HCT116 (cell line): ENCODE data around the gene RAB31. TPM values are rescaled to one million over a fixed set of nuclear protein-coding genes. Genes with fewer than 3 reads are reported as not detected.

ENCODE experiments used
- ATAC-seq: fragments of 200-7000 bp; cut with Tn5 transposase; 2 replicates; pipeline ENCODE4 v1.9.1; 2020; ENCODE audit warnings: mild to moderate bottlenecking, moderate library complexity
- BruUV-seq: library from RNA; stranded (reverse); fragments of 400-500 nt; replicated peaks from 2 replicates; lab custom pipeline; 2021; lab: Mats Ljungman, UMichigan
- CTCF ChIA-PET: fragments of 300-600 bp; sonication (Branson Sonifier 250); formaldehyde crosslinking; loops from one replicate; lab custom pipeline; 2021; ENCODE audit warnings: antibody characterized with exemption; lab: Charles Lee
- POLR2A ChIA-PET: fragments of 300-600, 350-600 bp; sonication (Branson Sonifier 250); formaldehyde crosslinking; loops from one replicate; lab custom pipeline; 2021; ENCODE audit warnings: antibody characterized with exemption; lab: Charles Lee
- RAD21 ChIA-PET, 2 experiments: fragments of 300-600 bp; sonication (Branson Sonifier 250); formaldehyde crosslinking; loops; one replicate each; lab custom pipeline; 2023; ENCODE audit warnings: low total read pairs in 2 of 2; ENCODE audit not compliant: uncharacterized antibody in 2 of 2, unreplicated experiment in 2 of 2, low non-redundant PET in 1 of 2; lab: Charles Lee
- DNase-seq: peaks from one replicate; pipeline ENCODE4 v3.0.0-alpha.2; 2010; ENCODE audit warnings: low read depth, low spot score
- H2AFZ ChIP-seq: fragments of 200-600 bp; shearing (Covaris generic), sonication (generic); 2 replicates; pipeline ENCODE4 v1.6.1; 2017; ENCODE audit warnings: low read depth, mixed run types, mixed read lengths, antibody characterized with exemption, low read length; ENCODE audit not compliant: poor library complexity, severe bottlenecking
- H3K27ac ChIP-seq: 2 replicates; pipeline ENCODE4 v1.5.1; 2012; ENCODE audit warnings: low read depth, low read length
- H3K27me3 ChIP-seq: fragments of 200-600 bp; sonication (generic); 2 replicates; pipeline ENCODE4 v1.6.1; 2016; ENCODE audit warnings: mixed run types, low read length, mixed read lengths; ENCODE audit not compliant: insufficient read depth
- H3K36me3 ChIP-seq, 2 experiments: fragments of 200-500 bp in 1 of 2; fragments of 200-600 bp in 1 of 2; sonication (Bioruptor generic) in 1 of 2; sonication (generic) in 1 of 2; 2 replicates each; pipeline versions ENCODE4 v1.5.1 to v1.6.1; 2014 to 2016; ENCODE audit warnings: low read length in 2 of 2, inconsistent platforms in 1 of 2, mixed read lengths in 1 of 2, mixed run types in 1 of 2; ENCODE audit not compliant: insufficient read depth in 2 of 2, control insufficient read depth in 1 of 2
- H3K4me1 ChIP-seq, 2 experiments: fragments of 200-600 bp in 1 of 2; sonication (generic) in 1 of 2; 2 replicates each; pipeline versions ENCODE4 v1.5.1 to v1.6.1; 2012 to 2017; ENCODE audit warnings: low read length in 2 of 2, inconsistent platforms in 1 of 2, mild to moderate bottlenecking in 1 of 2, mixed read lengths in 1 of 2, mixed run types in 1 of 2, moderate library complexity in 1 of 2; ENCODE audit not compliant: insufficient read depth in 2 of 2, control insufficient read depth in 1 of 2
- H3K4me2 ChIP-seq: fragments of 200-600 bp; sonication (generic); 2 replicates; pipeline ENCODE4 v1.6.1; 2017; ENCODE audit warnings: mixed run types, low read length, mixed read lengths
- H3K4me3 ChIP-seq, 2 experiments: fragments of 200-600 bp in 1 of 2; sonication (generic) in 1 of 2; replicated peaks in 1 of 2; 2 replicates each; pipeline ENCODE4 v1.5.1; 2011 to 2016; ENCODE audit warnings: low read length in 2 of 2, control low read depth in 1 of 2, low read depth in 1 of 2, mild to moderate bottlenecking in 1 of 2, mixed read lengths in 1 of 2, mixed run types in 1 of 2
- H3K79me2 ChIP-seq: fragments of 200-600 bp; sonication (generic); 2 replicates; pipeline ENCODE4 v1.6.1; 2017; ENCODE audit warnings: mild to moderate bottlenecking, mixed run types, low read length, moderate library complexity, mixed read lengths; ENCODE audit not compliant: insufficient read depth
- H3K9ac ChIP-seq: fragments of 200-600 bp; sonication (generic); 2 replicates; pipeline ENCODE4 v1.6.1; 2016; ENCODE audit warnings: low read length, mixed read lengths
- H3K9me2 ChIP-seq: fragments of 200-600 bp; sonication (generic), shearing (Covaris generic); 2 replicates; pipeline ENCODE4 v1.6.1; 2017; ENCODE audit warnings: mixed run types, mild to moderate bottlenecking, moderate library complexity; ENCODE audit not compliant: insufficient read depth
- H3K9me3 ChIP-seq, 2 experiments: fragments of 200-500 bp in 1 of 2; fragments of 200-600 bp in 1 of 2; sonication (Bioruptor generic) in 1 of 2; sonication (generic) in 1 of 2; 2 replicates each; pipeline ENCODE4 v1.6.1; 2014 to 2017; ENCODE audit warnings: low read length in 2 of 2, mixed read lengths in 2 of 2, inconsistent platforms in 1 of 2, low read depth in 1 of 2, mild to moderate bottlenecking in 1 of 2, mixed run types in 1 of 2, moderate library complexity in 1 of 2; ENCODE audit not compliant: control insufficient read depth in 1 of 2, insufficient read depth in 1 of 2
- H4K20me1 ChIP-seq: fragments of 200-600 bp; sonication (generic), shearing (Covaris generic); 2 replicates; pipeline ENCODE4 v1.6.1; 2017; ENCODE audit warnings: mixed run types, mild to moderate bottlenecking, moderate library complexity; ENCODE audit not compliant: insufficient read depth
- CEBPB ChIP-seq: IDR thresholded peaks from 2 replicates; pipeline ENCODE4 v1.6.1; 2012; ENCODE audit warnings: low read depth
- ELF1 ChIP-seq: IDR thresholded peaks from 2 replicates; pipeline ENCODE4 v1.6.1; 2012; ENCODE audit warnings: low read depth, borderline replicate concordance
- EZH2phosphoT487 ChIP-seq: fragments of 200-600 bp; IDR thresholded peaks from 2 replicates; pipeline ENCODE4 v1.6.1; 2018; ENCODE audit warnings: antibody characterized with exemption, borderline replicate concordance
- FOSL1 ChIP-seq: IDR thresholded peaks from 2 replicates; pipeline ENCODE4 v1.6.1; 2012; ENCODE audit warnings: low read depth
- POLR2A ChIP-seq: IDR thresholded peaks from 2 replicates; pipeline ENCODE4 v1.7.0; 2011; ENCODE audit warnings: borderline replicate concordance; ENCODE audit not compliant: insufficient read depth, insufficient read length; ENCODE audit errors: extremely low read depth
- POLR2AphosphoS5 ChIP-seq: IDR thresholded peaks from 2 replicates; pipeline ENCODE4 v1.6.1; 2011; ENCODE audit warnings: mild to moderate bottlenecking, low read depth, low read length, moderate library complexity
- TCF7L2 ChIP-seq: IDR thresholded peaks from 2 replicates; pipeline ENCODE4 v1.7.0; 2011; ENCODE audit warnings: borderline replicate concordance, inconsistent platforms; ENCODE audit not compliant: insufficient read depth, insufficient read length; ENCODE audit errors: extremely low read depth
- ZFX ChIP-seq: fragments of 450-650 bp; IDR thresholded peaks from 2 replicates; pipeline ENCODE4 v1.6.1; 2017
- intact Hi-C: fragments of 100-400 bp; cut with micrococcal nuclease; formaldehyde crosslinking; loops from 2 replicates; pipeline ENCODE4 v1.10.0; 2022
- total RNA-seq: library from RNA; stranded (reverse); gene quantifications from one replicate; pipeline ENCODE4 v1.2.1, GENCODE V29; 2021; ENCODE audit not compliant: unreplicated experiment
- TF ChIP-seq, protein P1 (sequence below), 3 experiments: fragments of 200-600 bp in 1 of 3; sonication (generic) in 1 of 3; IDR thresholded peaks in 2 of 3; conservative IDR thresholded peaks in 1 of 3; 2 replicates each; pipeline ENCODE4 v1.5.1; 2012 to 2017; ENCODE audit warnings: low read depth in 2 of 3, low read length in 2 of 3, antibody characterized with exemption in 1 of 3, borderline replicate concordance in 1 of 3, control low read depth in 1 of 3, mild to moderate bottlenecking in 1 of 3, mixed read lengths in 1 of 3, mixed run types in 1 of 3, moderate library complexity in 1 of 3; ENCODE audit not compliant: insufficient read depth in 1 of 3
- TF ChIP-seq, protein P2 (sequence below): IDR thresholded peaks from 2 replicates; pipeline ENCODE4 v1.6.1; 2012
- TF ChIP-seq, protein P3 (sequence below): IDR thresholded peaks from 2 replicates; pipeline ENCODE4 v1.6.1; 2012; ENCODE audit warnings: low read depth

The RAB31 gene
- total RNA-seq, 1 experiment from 2014 or later, result 46.9 TPM

DNA sequence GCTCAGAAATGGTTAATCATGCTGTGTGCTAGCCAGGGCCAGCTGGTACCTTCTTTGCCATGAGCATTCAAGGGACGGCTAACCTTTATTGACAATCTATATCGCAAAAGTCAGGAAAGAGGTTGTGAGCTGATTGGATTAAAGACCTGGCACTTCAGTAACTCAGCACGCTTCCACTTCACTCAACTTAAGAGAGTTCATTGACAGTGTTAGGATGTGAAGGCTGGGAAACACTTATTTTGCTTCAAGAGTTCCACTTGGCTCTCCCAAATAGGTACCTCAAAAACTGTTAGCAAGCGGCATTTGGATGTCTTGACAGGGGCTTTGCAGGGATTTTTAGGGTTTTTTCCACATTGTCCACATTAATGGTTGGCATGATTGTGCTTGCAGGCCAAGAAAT lies 152.6 kb downstream of the RAB31 start:
- ChIA-PET CTCF (no interaction called here), POLR2A (interaction anchor here (1.2 kb wide), 1 partner anchor 9 kb away, joined by 3 read pairs; no protein-coding TSS in a partner anchor)
- DNase-seq (no peak), ATAC-seq (no peak)
- H3K4me3 ChIP-seq, result no peak overlapping the region
- no TSS peak for BruUV-seq
- no peak overlapping the region for H2AFZ ChIP-seq
- H3K9ac ChIP-seq, result no peak overlapping the region
- H3K9me2 ChIP-seq, result no peaks in the 10 kb centered on the region; the same call in 1 of the 2 replicates
- peaks cover 0 to 1% of the 10 kb centered on the region in 2 experiments; a peak in 2 of 4 replicates for H3K9me3 ChIP-seq
- H3K79me2 ChIP-seq, result no peaks in the 10 kb centered on the region
- intact Hi-C loops, result no loop called here
- H4K20me1 ChIP-seq, result no peaks in the 10 kb centered on the region
- TF ChIP-seq, protein P1, sequence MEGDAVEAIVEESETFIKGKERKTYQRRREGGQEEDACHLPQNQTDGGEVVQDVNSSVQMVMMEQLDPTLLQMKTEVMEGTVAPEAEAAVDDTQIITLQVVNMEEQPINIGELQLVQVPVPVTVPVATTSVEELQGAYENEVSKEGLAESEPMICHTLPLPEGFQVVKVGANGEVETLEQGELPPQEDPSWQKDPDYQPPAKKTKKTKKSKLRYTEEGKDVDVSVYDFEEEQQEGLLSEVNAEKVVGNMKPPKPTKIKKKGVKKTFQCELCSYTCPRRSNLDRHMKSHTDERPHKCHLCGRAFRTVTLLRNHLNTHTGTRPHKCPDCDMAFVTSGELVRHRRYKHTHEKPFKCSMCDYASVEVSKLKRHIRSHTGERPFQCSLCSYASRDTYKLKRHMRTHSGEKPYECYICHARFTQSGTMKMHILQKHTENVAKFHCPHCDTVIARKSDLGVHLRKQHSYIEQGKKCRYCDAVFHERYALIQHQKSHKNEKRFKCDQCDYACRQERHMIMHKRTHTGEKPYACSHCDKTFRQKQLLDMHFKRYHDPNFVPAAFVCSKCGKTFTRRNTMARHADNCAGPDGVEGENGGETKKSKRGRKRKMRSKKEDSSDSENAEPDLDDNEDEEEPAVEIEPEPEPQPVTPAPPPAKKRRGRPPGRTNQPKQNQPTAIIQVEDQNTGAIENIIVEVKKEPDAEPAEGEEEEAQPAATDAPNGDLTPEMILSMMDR (IDR thresholded peaks at IDR 0.05 in 2 of 3, conservative IDR thresholded peaks at IDR 0.05 in 1 of 3; ENCODE audit: borderline replicate concordance in 1 of 3, insufficient read depth in 1 of 3, low read depth in 2 of 3, low read length in 2 of 3), result no peak
- no peak for TF ChIP-seq ZFX
- TF ChIP-seq, protein P2, sequence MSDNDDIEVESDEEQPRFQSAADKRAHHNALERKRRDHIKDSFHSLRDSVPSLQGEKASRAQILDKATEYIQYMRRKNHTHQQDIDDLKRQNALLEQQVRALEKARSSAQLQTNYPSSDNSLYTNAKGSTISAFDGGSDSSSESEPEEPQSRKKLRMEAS, result no peak
- no peak for TF ChIP-seq POLR2A
- TF ChIP-seq POLR2AphosphoS5, result no peak
- no peak for TF ChIP-seq EZH2phosphoT487
- TF ChIP-seq FOSL1, result no peak
- TF ChIP-seq TCF7L2, result no peak
- TF ChIP-seq CEBPB, result no peak
- TF ChIP-seq, protein P3, sequence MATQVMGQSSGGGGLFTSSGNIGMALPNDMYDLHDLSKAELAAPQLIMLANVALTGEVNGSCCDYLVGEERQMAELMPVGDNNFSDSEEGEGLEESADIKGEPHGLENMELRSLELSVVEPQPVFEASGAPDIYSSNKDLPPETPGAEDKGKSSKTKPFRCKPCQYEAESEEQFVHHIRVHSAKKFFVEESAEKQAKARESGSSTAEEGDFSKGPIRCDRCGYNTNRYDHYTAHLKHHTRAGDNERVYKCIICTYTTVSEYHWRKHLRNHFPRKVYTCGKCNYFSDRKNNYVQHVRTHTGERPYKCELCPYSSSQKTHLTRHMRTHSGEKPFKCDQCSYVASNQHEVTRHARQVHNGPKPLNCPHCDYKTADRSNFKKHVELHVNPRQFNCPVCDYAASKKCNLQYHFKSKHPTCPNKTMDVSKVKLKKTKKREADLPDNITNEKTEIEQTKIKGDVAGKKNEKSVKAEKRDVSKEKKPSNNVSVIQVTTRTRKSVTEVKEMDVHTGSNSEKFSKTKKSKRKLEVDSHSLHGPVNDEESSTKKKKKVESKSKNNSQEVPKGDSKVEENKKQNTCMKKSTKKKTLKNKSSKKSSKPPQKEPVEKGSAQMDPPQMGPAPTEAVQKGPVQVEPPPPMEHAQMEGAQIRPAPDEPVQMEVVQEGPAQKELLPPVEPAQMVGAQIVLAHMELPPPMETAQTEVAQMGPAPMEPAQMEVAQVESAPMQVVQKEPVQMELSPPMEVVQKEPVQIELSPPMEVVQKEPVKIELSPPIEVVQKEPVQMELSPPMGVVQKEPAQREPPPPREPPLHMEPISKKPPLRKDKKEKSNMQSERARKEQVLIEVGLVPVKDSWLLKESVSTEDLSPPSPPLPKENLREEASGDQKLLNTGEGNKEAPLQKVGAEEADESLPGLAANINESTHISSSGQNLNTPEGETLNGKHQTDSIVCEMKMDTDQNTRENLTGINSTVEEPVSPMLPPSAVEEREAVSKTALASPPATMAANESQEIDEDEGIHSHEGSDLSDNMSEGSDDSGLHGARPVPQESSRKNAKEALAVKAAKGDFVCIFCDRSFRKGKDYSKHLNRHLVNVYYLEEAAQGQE, result no peak
- TF ChIP-seq ELF1, result no peak
- TF ChIP-seq, all 23 proteins: peak for 0
- peaks cover 6 to 11% of the 10 kb centered on the region in 2 experiments; a peak in 3 of 4 replicates for H3K4me1 ChIP-seq
- RAD21 ChIA-PET, result no interaction called here
- no peak overlapping the region for H3K27ac ChIP-seq
- H3K4me2 ChIP-seq, result no peak overlapping the region
- no peaks in the 10 kb centered on the region for H3K36me3 ChIP-seq
- no peaks in the 10 kb centered on the region for H3K27me3 ChIP-seq
